Colonic mucosa (tissue), 4 donors: ENCODE data around the gene ESD. TPM values are rescaled to one million over a fixed set of nuclear protein-coding genes. Genes with fewer than 3 reads are reported as not detected.
"Not testable (repeated sequence)": the region's sequence is repeated elsewhere in the genome, so short reads cannot be mapped to it uniquely, and the experiment has no call there.

Source experiments
- DNase-seq: peaks from one replicate; pipeline ENCODE4 v3.0.0-alpha.2; 2020
- H3K27ac ChIP-seq: fragments of 200-600 bp; one replicate; pipeline ENCODE4 v1.8.0; 2021
- H3K27me3 ChIP-seq: fragments of 200-600 bp; one replicate; pipeline ENCODE4 v1.8.0; 2021
- H3K36me3 ChIP-seq: fragments of 200-600 bp; one replicate; pipeline ENCODE4 v1.8.0; 2021
- H3K4me1 ChIP-seq: fragments of 200-600 bp; one replicate; pipeline ENCODE4 v1.8.0; 2021; ENCODE audit warnings: mild to moderate bottlenecking
- H3K4me3 ChIP-seq: fragments of 200-600 bp; one replicate; pipeline ENCODE4 v1.8.0; 2021
- H3K9ac ChIP-seq, 2 donors: one replicate each; pipeline ENCODE4 v1.7.0; 2013; ENCODE audit warnings: control low read depth in 2 of 2, low read depth in 2 of 2, low read length in 2 of 2
- H3K9me3 ChIP-seq: fragments of 200-600 bp; one replicate; pipeline ENCODE4 v1.8.0; 2021
- CTCF ChIP-seq: fragments of 200-600 bp; IDR thresholded peaks from one replicate; pipeline ENCODE4 v1.8.0; 2022; ENCODE audit warnings: antibody characterized with exemption, mild to moderate bottlenecking
- intact Hi-C: fragments of 100-400 bp; cut with DNase I; formaldehyde crosslinking; loops from one replicate; pipeline ENCODE4 v1.14.1; 2022
- total RNA-seq, 2 donors: library from RNA; stranded (reverse); fragmentation: NEBNext Ultra II Directional in 1 of 2; extraction: Animal tissue kit (Norgen Biotek cat#: 25700) in 1 of 2; gene quantifications; one replicate each; pipeline ENCODE4 v1.2.1, GENCODE V29; 2021
- donor health status: healthy.
- donor health status: DM: no; HTN: no; CAD: no.
- donor health status: DM: no; HTN: no; CAD: no.

Gene ESD
- total RNA-seq, 2 donors from 2014 or later: 100 to 122 TPM

- Histone ChIP-seq H3K4me1 (no peaks in the 10 kb centered on the region), H3K27ac (no peak overlapping the region), H3K4me3 (no peak overlapping the region), H3K36me3 (peaks cover 11% of the 10 kb centered on the region), H3K9ac (no peak overlapping the region), H3K9me3 (no peaks in the 10 kb centered on the region), H3K27me3 (no peaks in the 10 kb centered on the region)
- DNase-seq: no peak
- intact Hi-C loops: no loop called here
- TF ChIP-seq CTCF: no peak
Measured at GRCh38 chr13:46775385-46776107, 21.4 kb downstream of the ESD start.

GRCh38 chr13:46773541-46773940, 23.4 kb downstream of the ESD start:
- no peak for TF ChIP-seq CTCF
- intact Hi-C loops: no loop called here
- no peaks in the 10 kb centered on the region for H3K27me3 ChIP-seq

GRCh38 chr13:46771693-46772092, 25.3 kb downstream of the ESD start:
- DNase-seq: no peak
- H3K9ac ChIP-seq: no peak overlapping the region
- H3K4me3 ChIP-seq: no peak overlapping the region
- H3K27me3 ChIP-seq: no peaks in the 10 kb centered on the region
- intact Hi-C loops: no loop called here
- no peaks in the 10 kb centered on the region for H3K4me1 ChIP-seq
- H3K9me3 ChIP-seq: no peaks in the 10 kb centered on the region
- no peak for TF ChIP-seq CTCF
- no peak overlapping the region for H3K27ac ChIP-seq
- H3K36me3 ChIP-seq: no peaks in the 10 kb centered on the region

More at GRCh38 chr13:46773541-46773940, 23.4 kb downstream of the ESD start:
- DNase-seq: no peak
- Histone ChIP-seq H3K9ac (no peak overlapping the region), H3K27ac (no peak overlapping the region), H3K36me3 (peaks cover 4% of the 10 kb centered on the region), H3K4me1 (no peaks in the 10 kb centered on the region), H3K4me3 (no peak overlapping the region), H3K9me3 (no peaks in the 10 kb centered on the region)

GRCh38 chr13:46769925-46770324, 27.0 kb downstream of the ESD start:
- H3K9me3 ChIP-seq, H3K4me3 ChIP-seq, intact Hi-C loops, H3K4me1 ChIP-seq, DNase-seq, H3K27ac ChIP-seq, H3K36me3 ChIP-seq, H3K27me3 ChIP-seq, H3K9ac ChIP-seq: not testable (repeated sequence)

- intact Hi-C loops: no loop called here
- DNase-seq: peak; percentile 50
Measured at GRCh38 chr13:46761866-46762265, 35.1 kb downstream of the ESD start.

More at GRCh38 chr13:46761866-46762265, 35.1 kb downstream of the ESD start:
- H3K9ac ChIP-seq: no peak overlapping the region
- no peaks in the 10 kb centered on the region for H3K27me3 ChIP-seq
- peaks cover 15% of the 10 kb centered on the region for H3K4me1 ChIP-seq
- H3K27ac ChIP-seq: no peak overlapping the region
- no peak for TF ChIP-seq CTCF
- no peak overlapping the region for H3K4me3 ChIP-seq
- no peaks in the 10 kb centered on the region for H3K9me3 ChIP-seq
- H3K36me3 ChIP-seq: no peaks in the 10 kb centered on the region
